CD4-positive, alpha-beta T cell treated with Interleukin-2 at 100 ng/mL for 4 hours (primary cell): ENCODE results near the gene MRPL10.

Source experiments
- DNase-seq: peaks from one replicate; pipeline ENCODE4 v3.0.0-alpha.2; 2020; ENCODE audit warnings: low spot score

Gene MRPL10

GRCh38 chr17:47839071-47839470 is 7.7 kb upstream of the MRPL10 start:
- DNase-seq, result no peak

GRCh38 chr17:47838636-47839035 is 7.3 kb upstream of the MRPL10 start:
- no peak for DNase-seq

GRCh38 chr17:47837401-47838039 is 6.2 kb upstream of the MRPL10 start:
- no peak for DNase-seq

- DNase-seq, result no peak
These were observed 5.3 kb upstream of the MRPL10 start for GRCh38 chr17:47836601-47837000.

- no peak for DNase-seq
These were observed 3.4 kb upstream of the MRPL10 start for GRCh38 chr17:47834756-47835155.

GRCh38 chr17:47831934-47832327 is 590 bp upstream of the MRPL10 start:
- DNase-seq, result no peak

- no peak for DNase-seq
These were observed 842 bp downstream of the MRPL10 start for GRCh38 chr17:47830396-47831002.

GRCh38 chr17:47829870-47830269 is 1.5 kb downstream of the MRPL10 start:
- peak; percentile 91 for DNase-seq

GRCh38 chr17:47823519-47823918 is 7.8 kb downstream of the MRPL10 start:
- no peak for DNase-seq

- no peak for DNase-seq
These were observed 8.6 kb downstream of the MRPL10 start for GRCh38 chr17:47822785-47823184.

GRCh38 chr17:47821424-47822391 is 9.6 kb downstream of the MRPL10 start, which contains the start of gene OSBPL7:
Gene OSBPL7, minus strand, starts transcription at chr17:47821794. Its CDS starts 1,516 bp downstream, at chr17:47820278.
- peak; percentile 92 for DNase-seq

- DNase-seq, result no peak
These were observed 10.3 kb downstream of the MRPL10 start for GRCh38 chr17:47821031-47821423.

GRCh38 chr17:47820033-47820789 is 11.1 kb downstream of the MRPL10 start:
- no peak for DNase-seq

GRCh38 chr17:47819475-47819874 is 11.9 kb downstream of the MRPL10 start:
- DNase-seq, result no peak

GRCh38 chr17:47818002-47818695 is 13.2 kb downstream of the MRPL10 start:
- DNase-seq, result no peak

- DNase-seq, result no peak
These were observed 14.4 kb downstream of the MRPL10 start for GRCh38 chr17:47816947-47817346.

- no peak for DNase-seq
These were observed 15.1 kb downstream of the MRPL10 start for GRCh38 chr17:47816111-47816735.

GRCh38 chr17:47815106-47815918 is 16.0 kb downstream of the MRPL10 start:
- no peak for DNase-seq

GRCh38 chr17:47813512-47814031 is 17.8 kb downstream of the MRPL10 start:
- no peak for DNase-seq

- DNase-seq, result no peak
These were observed 18.3 kb downstream of the MRPL10 start for GRCh38 chr17:47813077-47813476.
